Breast epithelium (tissue), 3 donors: ENCODE measurements around the gene KRTAP1-1.

Source experiments
- POLR2A ChIP-seq: fragments of 450-650 bp; IDR thresholded peaks from one replicate; pipeline ENCODE4 v1.6.1; 2016; ENCODE audit warnings: antibody characterized with exemption, mild to moderate bottlenecking, moderate library complexity
- POLR2AphosphoS5 ChIP-seq, 3 donors: sonication (generic); formaldehyde crosslinking; IDR thresholded peaks; one replicate each; pipeline ENCODE4 v1.6.1; 2017; ENCODE audit warnings: antibody characterized with exemption in 3 of 3
- TF ChIP-seq, protein P1 (sequence below), 3 donors: fragments of 450-650 bp; IDR thresholded peaks; one replicate each; pipeline ENCODE4 v1.5.1; 2016 to 2017; ENCODE audit warnings: antibody characterized with exemption in 3 of 3, mild to moderate bottlenecking in 3 of 3, moderate library complexity in 3 of 3

- TF ChIP-seq, protein P1, sequence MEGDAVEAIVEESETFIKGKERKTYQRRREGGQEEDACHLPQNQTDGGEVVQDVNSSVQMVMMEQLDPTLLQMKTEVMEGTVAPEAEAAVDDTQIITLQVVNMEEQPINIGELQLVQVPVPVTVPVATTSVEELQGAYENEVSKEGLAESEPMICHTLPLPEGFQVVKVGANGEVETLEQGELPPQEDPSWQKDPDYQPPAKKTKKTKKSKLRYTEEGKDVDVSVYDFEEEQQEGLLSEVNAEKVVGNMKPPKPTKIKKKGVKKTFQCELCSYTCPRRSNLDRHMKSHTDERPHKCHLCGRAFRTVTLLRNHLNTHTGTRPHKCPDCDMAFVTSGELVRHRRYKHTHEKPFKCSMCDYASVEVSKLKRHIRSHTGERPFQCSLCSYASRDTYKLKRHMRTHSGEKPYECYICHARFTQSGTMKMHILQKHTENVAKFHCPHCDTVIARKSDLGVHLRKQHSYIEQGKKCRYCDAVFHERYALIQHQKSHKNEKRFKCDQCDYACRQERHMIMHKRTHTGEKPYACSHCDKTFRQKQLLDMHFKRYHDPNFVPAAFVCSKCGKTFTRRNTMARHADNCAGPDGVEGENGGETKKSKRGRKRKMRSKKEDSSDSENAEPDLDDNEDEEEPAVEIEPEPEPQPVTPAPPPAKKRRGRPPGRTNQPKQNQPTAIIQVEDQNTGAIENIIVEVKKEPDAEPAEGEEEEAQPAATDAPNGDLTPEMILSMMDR (IDR thresholded peaks at IDR 0.05) = no peak
- no peak for TF ChIP-seq POLR2AphosphoS5 (IDR thresholded peaks at IDR 0.05)
- TF ChIP-seq POLR2A = no peak
These were observed 44.4 kb downstream of the KRTAP1-1 start for GRCh38 chr17:40996829-40997228.
